ENCODE data around the gene POP7.

The POP7 gene

DNA sequence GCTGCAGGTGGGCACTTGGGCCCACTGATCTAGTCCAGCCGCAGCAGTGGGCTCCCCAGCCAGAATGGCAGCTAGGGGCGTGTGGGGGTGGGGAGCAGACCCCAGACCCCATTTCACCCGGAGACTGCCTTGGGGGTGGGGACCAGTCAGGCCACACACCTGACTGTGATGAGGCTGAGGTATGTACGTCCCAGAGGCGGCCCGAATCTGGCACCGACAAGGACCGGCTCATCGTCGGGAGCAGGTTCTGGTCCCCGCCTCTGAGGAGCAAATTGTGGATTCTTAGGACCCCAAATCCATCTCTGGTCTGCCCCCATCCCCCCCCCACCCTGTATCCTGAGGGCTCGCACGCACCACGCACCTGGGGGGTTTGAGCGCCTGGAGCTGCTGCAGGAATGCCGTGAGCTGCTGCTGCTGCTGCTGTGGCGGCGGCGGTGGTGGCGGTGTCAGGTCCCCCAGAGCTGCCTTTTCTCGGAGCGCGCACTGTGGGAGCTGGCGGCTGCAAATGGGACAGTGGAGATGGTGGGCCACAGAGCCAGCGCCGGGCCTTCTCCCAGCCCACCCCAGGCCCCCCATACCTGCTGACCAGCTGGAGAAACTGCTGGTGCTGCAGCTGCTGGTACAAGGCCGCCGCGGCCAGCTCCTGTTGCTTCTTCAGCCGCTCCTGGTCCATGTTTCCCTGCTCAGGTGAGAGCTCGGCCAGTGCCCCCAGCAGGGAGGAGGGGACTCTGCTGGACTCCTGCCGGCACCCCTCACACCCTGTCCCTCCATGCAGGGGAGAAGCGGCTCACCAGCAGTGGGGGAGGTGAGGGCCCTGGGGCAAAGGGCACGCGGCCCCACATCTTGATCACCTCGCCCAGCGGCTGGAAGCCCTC is 22.0 kb upstream of the POP7 start:
- H3K4me3 ChIP-seq (ENCODE audit: low read depth, low read length) = no peak overlapping the region
- TF ChIP-seq, protein P1, sequence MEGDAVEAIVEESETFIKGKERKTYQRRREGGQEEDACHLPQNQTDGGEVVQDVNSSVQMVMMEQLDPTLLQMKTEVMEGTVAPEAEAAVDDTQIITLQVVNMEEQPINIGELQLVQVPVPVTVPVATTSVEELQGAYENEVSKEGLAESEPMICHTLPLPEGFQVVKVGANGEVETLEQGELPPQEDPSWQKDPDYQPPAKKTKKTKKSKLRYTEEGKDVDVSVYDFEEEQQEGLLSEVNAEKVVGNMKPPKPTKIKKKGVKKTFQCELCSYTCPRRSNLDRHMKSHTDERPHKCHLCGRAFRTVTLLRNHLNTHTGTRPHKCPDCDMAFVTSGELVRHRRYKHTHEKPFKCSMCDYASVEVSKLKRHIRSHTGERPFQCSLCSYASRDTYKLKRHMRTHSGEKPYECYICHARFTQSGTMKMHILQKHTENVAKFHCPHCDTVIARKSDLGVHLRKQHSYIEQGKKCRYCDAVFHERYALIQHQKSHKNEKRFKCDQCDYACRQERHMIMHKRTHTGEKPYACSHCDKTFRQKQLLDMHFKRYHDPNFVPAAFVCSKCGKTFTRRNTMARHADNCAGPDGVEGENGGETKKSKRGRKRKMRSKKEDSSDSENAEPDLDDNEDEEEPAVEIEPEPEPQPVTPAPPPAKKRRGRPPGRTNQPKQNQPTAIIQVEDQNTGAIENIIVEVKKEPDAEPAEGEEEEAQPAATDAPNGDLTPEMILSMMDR (IDR thresholded peaks at IDR 0.05; ENCODE audit: low read depth, low read length, missing control alignments) = no peak
- no peak for DNase-seq (ENCODE audit: low read depth)
- in situ Hi-C loops (cut with HindIII; ENCODE audit: low sequenced_read_pairs) = no loop called here

GRCh38 chr7:100684534-100685042 is 21.3 kb upstream of the POP7 start:
- H3K4me3 ChIP-seq (ENCODE audit: low read depth, low read length) = no peak overlapping the region
- no peak for DNase-seq (ENCODE audit: low read depth)
- TF ChIP-seq, protein P1 (IDR thresholded peaks at IDR 0.05; ENCODE audit: low read depth, low read length, missing control alignments) = no peak
- in situ Hi-C loops (cut with HindIII; ENCODE audit: low sequenced_read_pairs) = no loop called here

DNA sequence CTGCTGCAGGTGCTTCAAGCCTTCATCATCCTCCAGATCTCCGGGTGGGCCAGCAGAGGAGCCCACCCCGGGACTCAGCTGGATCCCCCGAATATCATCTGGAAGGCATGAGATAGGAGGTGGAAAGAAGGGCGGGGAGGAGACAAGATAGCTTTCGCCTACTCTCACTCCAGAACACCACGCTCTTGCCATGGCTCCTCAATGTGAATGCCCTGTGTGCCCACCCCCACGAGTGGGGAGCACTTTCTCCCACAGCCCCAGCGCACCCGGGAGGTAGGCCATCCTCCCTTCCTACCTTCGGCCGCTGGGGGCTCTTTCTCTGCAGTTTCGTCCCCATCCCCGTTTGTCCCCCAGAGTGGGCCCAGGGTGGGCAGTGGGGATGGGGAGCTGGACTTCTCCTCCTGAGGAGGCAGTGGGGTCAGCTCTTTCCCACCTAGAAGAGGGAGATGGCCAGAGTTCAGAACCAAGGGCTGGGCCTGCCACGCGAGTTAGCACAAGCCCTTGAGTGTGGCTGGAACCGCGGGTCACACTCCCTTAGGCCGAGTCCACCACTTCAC is 20.8 kb upstream of the POP7 start:
- in situ Hi-C loops (cut with HindIII; ENCODE audit: low sequenced_read_pairs) = no loop called here
- TF ChIP-seq, protein P1 (IDR thresholded peaks at IDR 0.05; ENCODE audit: low read depth, low read length, missing control alignments) = no peak
- DNase-seq (ENCODE audit: low read depth) = no peak
- H3K4me3 ChIP-seq (ENCODE audit: low read depth, low read length) = no peak overlapping the region

- TF ChIP-seq, protein P1 (IDR thresholded peaks at IDR 0.05; ENCODE audit: low read depth, low read length, missing control alignments) = no peak
- in situ Hi-C loops (cut with HindIII; ENCODE audit: low sequenced_read_pairs) = no loop called here
- no peak for DNase-seq (ENCODE audit: low read depth)
- no peak overlapping the region for H3K4me3 ChIP-seq (ENCODE audit: low read depth, low read length)
Measured at GRCh38 chr7:100685631-100686145, 20.2 kb upstream of the POP7 start.

DNA sequence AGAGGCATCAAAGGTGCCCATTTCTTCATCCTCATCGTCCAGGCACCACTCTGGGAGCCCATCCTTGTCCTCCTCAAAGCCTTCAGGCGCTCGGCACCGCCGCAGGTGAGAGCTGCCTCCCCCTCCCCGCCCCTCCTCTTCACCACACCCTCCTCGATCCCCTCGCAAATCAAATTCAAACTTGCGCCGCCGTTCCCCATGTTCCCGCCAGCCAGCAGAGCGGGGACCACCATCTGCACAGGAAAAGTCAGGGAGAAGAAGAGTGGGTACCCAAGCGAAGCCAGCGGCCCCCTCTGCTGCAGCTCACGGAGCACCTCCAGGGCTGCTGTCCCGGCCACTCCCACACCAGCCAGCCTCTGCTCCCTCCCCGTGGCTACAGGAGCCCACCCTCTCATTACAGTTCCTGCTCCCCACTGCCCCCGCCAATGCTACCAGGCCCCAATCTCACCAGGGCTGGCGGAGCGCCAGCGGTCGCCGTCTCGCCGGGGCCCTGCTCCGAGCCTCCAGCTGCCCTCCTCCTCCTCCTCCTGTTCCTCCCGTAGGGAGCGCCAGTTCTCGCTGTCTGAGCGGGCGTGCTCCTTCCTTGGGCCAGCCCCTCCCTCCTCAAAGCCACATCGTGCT is 19.6 kb upstream of the POP7 start:
- TF ChIP-seq, protein P1 (IDR thresholded peaks at IDR 0.05; ENCODE audit: low read depth, low read length, missing control alignments) = no peak
- DNase-seq (ENCODE audit: low read depth) = no peak
- in situ Hi-C loops (cut with HindIII; ENCODE audit: low sequenced_read_pairs) = no loop called here
- no peak overlapping the region for H3K4me3 ChIP-seq (ENCODE audit: low read depth, low read length)

GRCh38 chr7:100686822-100687211 is 19.1 kb upstream of the POP7 start:
- DNase-seq (ENCODE audit: low read depth) = no peak
- in situ Hi-C loops (cut with HindIII; ENCODE audit: low sequenced_read_pairs) = no loop called here
- TF ChIP-seq, protein P1 (IDR thresholded peaks at IDR 0.05; ENCODE audit: low read depth, low read length, missing control alignments) = no peak
- no peak overlapping the region for H3K4me3 ChIP-seq (ENCODE audit: low read depth, low read length)
